Tibial artery (tissue), 4 donors: ENCODE data around the gene STIM2.

ENCODE experiments used
- DNase-seq, 2 donors: peaks; one replicate each; pipeline ENCODE4 v3.0.0-alpha.2; 2019
- H3K27ac ChIP-seq, 2 donors: fragments of 200-600 bp; sonication (generic) in 1 of 2; 1 replicate in 1 of 2; 2 replicates in 1 of 2; pipeline ENCODE4 v1.5.1; 2018 to 2019; ENCODE audit warnings: mild to moderate bottlenecking in 1 of 2
- H3K27me3 ChIP-seq, 2 donors: fragments of 200-600 bp; sonication (generic) in 1 of 2; one replicate each; pipeline versions ENCODE4 v1.5.1 to v1.6.0; 2016 to 2019
- H3K36me3 ChIP-seq, 3 donors: fragments of 200-600 bp; sonication (generic) in 2 of 3; one replicate each; pipeline ENCODE4 v1.5.1; 2016 to 2019; ENCODE audit warnings: mild to moderate bottlenecking in 2 of 3
- H3K4me1 ChIP-seq, 4 donors: fragments of 200-600 bp; sonication (generic) in 2 of 4; 1 replicate in 3 of 4; 2 replicates in 1 of 4; pipeline ENCODE4 v1.5.1; 2016 to 2019
- H3K4me3 ChIP-seq, 2 donors: fragments of 200-600 bp; sonication (generic) in 1 of 2; 1 replicate in 1 of 2; 2 replicates in 1 of 2; pipeline ENCODE4 v1.5.1; 2018 to 2019; ENCODE audit warnings: mild to moderate bottlenecking in 2 of 2
- H3K9me3 ChIP-seq, 3 donors: fragments of 200-600 bp; sonication (generic) in 1 of 3; one replicate each; pipeline ENCODE4 v1.5.1; 2016 to 2019
- intact Hi-C: fragments of 100-400 bp; cut with DNase I; formaldehyde crosslinking; loops from one replicate; pipeline ENCODE4 v1.15.0; 2023; ENCODE audit warnings: low total_unique reads
- TF ChIP-seq, protein P1 (sequence below), 2 experiments: fragments of 200-600 bp in 1 of 2; fragments of 450-650 bp in 1 of 2; IDR thresholded peaks; one replicate each; pipeline ENCODE4 v1.5.1; 2017 to 2019; ENCODE audit warnings: antibody characterized with exemption in 2 of 2, mild to moderate bottlenecking in 1 of 2, moderate library complexity in 1 of 2

Gene STIM2

DNA sequence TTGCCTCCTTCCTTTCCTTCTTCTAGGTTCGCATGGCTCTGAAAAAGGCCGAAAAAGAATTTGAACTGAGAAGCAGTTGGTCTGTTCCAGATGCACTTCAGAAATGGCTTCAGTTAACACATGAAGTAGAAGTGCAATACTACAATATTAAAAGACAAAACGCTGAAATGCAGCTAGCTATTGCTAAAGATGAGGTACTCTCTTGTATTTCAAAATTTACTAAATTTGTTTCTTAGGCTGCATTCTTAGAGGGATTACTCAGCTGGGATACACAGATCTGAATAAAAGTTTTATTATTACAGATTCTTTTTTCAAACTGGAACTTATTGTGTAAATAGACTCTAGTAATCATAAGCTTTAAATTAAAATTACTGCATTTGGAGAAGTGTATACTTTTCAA lies 146.9 kb downstream of the STIM2 start:
- intact Hi-C loops = no loop called here
- no peaks in the 10 kb centered on the region for H3K27me3 ChIP-seq
- no peaks in the 10 kb centered on the region for H3K9me3 ChIP-seq
- H3K4me3 ChIP-seq = no peak overlapping the region
- TF ChIP-seq, protein P1, sequence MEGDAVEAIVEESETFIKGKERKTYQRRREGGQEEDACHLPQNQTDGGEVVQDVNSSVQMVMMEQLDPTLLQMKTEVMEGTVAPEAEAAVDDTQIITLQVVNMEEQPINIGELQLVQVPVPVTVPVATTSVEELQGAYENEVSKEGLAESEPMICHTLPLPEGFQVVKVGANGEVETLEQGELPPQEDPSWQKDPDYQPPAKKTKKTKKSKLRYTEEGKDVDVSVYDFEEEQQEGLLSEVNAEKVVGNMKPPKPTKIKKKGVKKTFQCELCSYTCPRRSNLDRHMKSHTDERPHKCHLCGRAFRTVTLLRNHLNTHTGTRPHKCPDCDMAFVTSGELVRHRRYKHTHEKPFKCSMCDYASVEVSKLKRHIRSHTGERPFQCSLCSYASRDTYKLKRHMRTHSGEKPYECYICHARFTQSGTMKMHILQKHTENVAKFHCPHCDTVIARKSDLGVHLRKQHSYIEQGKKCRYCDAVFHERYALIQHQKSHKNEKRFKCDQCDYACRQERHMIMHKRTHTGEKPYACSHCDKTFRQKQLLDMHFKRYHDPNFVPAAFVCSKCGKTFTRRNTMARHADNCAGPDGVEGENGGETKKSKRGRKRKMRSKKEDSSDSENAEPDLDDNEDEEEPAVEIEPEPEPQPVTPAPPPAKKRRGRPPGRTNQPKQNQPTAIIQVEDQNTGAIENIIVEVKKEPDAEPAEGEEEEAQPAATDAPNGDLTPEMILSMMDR (IDR thresholded peaks at IDR 0.05) = no peak
- peaks cover 0 to 14% (median 0%) of the 10 kb centered on the region in 4 donors for H3K4me1 ChIP-seq
- H3K27ac ChIP-seq = no peak overlapping the region
- no peak for DNase-seq
- no peaks in the 10 kb centered on the region for H3K36me3 ChIP-seq

DNA sequence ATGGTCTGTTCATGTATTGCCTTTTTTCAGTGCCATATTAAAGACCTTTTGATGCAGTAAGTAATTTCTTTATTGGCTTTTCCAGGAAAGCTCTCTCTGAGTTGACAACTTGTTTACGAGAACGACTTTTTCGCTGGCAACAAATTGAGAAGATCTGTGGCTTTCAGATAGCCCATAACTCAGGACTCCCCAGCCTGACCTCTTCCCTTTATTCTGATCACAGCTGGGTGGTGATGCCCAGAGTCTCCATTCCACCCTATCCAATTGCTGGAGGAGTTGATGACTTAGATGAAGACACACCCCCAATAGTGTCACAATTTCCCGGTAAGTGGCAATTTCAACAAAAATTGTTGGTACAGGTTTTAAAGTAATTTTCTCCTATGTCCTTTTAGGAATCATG lies 148.0 kb downstream of the STIM2 start:
- DNase-seq = no peak
- H3K4me1 ChIP-seq = peaks cover 0 to 14% (median 0%) of the 10 kb centered on the region in 4 donors
- intact Hi-C loops = no loop called here
- no peak overlapping the region for H3K27ac ChIP-seq
- TF ChIP-seq, protein P1 (IDR thresholded peaks at IDR 0.05) = no peak
- no peak overlapping the region for H3K4me3 ChIP-seq
- H3K27me3 ChIP-seq = no peaks in the 10 kb centered on the region
- no peaks in the 10 kb centered on the region for H3K9me3 ChIP-seq
- H3K36me3 ChIP-seq = no peaks in the 10 kb centered on the region

DNA sequence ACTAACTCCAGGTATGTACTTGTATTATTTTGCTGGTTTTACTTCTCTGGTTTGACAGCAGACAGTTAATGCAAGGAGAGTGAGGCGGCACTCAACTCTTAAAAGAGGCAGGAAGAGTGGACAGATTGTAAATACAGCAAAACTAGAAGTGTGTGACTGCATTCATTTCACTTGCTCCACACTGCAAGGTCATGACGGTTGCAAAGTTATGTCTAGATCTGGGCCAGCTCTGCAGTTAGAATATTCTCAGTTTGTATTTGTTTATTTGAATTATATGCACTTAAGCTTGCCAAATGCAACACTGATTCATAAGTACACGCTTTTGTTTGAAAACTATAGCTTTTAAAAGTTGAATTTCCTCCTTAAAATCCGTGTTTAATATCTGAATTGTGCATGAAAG lies 148.9 kb downstream of the STIM2 start:
- intact Hi-C loops = no loop called here
- peaks cover 0 to 14% (median 0%) of the 10 kb centered on the region in 4 donors for H3K4me1 ChIP-seq
- DNase-seq = no peak

DNA sequence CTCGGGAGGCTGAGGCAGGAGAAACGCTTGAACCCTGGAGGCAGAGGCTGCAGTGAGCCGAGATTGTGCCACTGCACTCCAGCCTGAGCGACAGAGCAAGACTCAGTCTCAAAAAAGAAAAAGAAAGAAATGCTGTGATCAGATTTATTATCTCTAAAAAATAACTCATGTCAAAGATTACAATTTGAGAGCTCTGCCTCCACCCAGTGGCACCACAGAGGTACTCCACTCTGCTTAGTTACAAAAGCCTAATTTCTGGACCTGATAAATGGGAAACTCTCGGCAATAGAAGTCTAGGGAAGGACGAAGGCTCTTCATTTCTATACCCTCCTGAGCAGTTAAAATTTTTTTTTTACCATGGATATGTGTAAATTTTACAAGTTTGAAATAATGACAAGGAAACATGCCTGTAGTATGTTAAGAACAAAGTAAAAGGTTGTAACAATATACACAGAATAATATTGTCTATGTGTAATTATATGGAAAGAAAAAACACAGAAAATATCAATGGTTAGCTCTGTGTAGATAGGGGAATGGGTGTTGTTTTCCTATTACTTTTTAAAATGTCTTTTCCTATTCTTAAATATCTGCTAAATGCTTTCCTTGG lies 149.8 kb downstream of the STIM2 start:
- DNase-seq = peak; percentile 57 to 73
- TF ChIP-seq, protein P1 (IDR thresholded peaks at IDR 0.05) = peak; percentile 78 to 94
- Histone ChIP-seq H3K27ac (no peak overlapping the region), H3K9me3 (no peaks in the 10 kb centered on the region), H3K27me3 (no peaks in the 10 kb centered on the region), H3K4me1 (peaks cover 0 to 13% (median 0%) of the 10 kb centered on the region in 4 donors), H3K36me3 (no peaks in the 10 kb centered on the region), H3K4me3 (no peak overlapping the region)
- intact Hi-C loops = loop anchor here (10.0 kb wide), 1 partner anchor 556 kb away; no protein-coding TSS in a partner anchor

More for the DNA sequence above, 148.9 kb downstream of the STIM2 start:
- Histone ChIP-seq H3K27ac (no peak overlapping the region), H3K4me3 (no peak overlapping the region), H3K27me3 (no peaks in the 10 kb centered on the region), H3K36me3 (no peaks in the 10 kb centered on the region), H3K9me3 (no peaks in the 10 kb centered on the region)
- TF ChIP-seq, protein P1 (IDR thresholded peaks at IDR 0.05) = no peak

DNA sequence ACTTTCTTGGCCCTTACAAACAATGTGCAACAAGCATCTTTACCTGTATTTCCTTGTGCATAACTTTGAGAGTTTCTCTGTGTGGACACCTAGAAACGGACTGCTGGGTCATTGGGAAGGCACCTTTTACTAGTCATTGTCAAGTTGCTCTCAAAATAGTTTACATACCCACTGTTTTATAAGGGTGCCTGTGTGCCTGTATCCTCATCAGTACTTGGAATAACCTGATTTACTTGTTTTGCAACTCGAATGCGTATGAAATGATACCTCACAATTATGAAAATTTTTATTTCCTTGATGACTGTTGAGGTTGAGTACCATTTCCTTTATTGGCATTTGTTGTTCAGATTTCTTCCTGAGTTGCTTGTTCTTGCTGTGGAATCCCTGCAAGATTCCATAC lies 150.8 kb downstream of the STIM2 start:
- intact Hi-C loops = loop anchor here (10.0 kb wide), 1 partner anchor 557 kb away; no protein-coding TSS in a partner anchor
- Histone ChIP-seq H3K36me3 (no peaks in the 10 kb centered on the region), H3K4me1 (peaks cover 0 to 3% (median 0%) of the 10 kb centered on the region in 4 donors), H3K9me3 (no peaks in the 10 kb centered on the region), H3K27ac (no peak overlapping the region), H3K27me3 (no peaks in the 10 kb centered on the region), H3K4me3 (no peak overlapping the region)
- TF ChIP-seq, protein P1 (IDR thresholded peaks at IDR 0.05) = no peak
- DNase-seq = no peak
